ENCODE measurements around the gene DIP2C.
"Not testable (repeated sequence)": the region's sequence is repeated elsewhere in the genome, so short reads cannot be mapped to it uniquely, and the experiment has no call there.

DNA sequence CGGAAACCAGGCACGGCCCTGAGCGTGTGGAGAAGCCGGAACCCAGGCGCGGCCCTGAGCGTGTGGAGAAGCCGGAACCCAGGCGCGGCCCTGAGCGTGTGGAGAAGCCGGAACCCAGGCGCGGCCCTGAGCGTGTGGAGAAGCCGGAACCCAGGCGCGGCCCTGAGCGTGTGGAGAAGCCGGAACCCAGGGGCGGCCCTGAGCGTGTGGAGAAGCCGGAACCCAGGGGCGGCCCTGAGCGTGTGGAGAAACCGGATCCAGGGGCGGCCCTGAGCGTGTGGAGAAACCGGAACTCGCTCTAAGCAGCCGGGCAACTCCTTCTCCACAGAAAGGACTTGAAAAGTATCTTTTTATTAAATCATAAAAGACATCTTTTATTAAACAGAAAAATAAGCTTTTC is 388.9 kb downstream of the DIP2C start:
- TF ChIP-seq, protein P1, sequence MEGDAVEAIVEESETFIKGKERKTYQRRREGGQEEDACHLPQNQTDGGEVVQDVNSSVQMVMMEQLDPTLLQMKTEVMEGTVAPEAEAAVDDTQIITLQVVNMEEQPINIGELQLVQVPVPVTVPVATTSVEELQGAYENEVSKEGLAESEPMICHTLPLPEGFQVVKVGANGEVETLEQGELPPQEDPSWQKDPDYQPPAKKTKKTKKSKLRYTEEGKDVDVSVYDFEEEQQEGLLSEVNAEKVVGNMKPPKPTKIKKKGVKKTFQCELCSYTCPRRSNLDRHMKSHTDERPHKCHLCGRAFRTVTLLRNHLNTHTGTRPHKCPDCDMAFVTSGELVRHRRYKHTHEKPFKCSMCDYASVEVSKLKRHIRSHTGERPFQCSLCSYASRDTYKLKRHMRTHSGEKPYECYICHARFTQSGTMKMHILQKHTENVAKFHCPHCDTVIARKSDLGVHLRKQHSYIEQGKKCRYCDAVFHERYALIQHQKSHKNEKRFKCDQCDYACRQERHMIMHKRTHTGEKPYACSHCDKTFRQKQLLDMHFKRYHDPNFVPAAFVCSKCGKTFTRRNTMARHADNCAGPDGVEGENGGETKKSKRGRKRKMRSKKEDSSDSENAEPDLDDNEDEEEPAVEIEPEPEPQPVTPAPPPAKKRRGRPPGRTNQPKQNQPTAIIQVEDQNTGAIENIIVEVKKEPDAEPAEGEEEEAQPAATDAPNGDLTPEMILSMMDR (conservative IDR thresholded peaks at IDR 0.05), result not testable (repeated sequence)
- not testable (repeated sequence) for TF ChIP-seq ZFX (IDR thresholded peaks at IDR 0.05)
